NK-92 (cell line): ENCODE data around the gene UNC80.

Source experiments
- DNase-seq: peaks from one replicate; lab custom pipeline; 2025; ENCODE audit not compliant: unreplicated experiment; lab: John Stamatoyannopoulos, UW

The UNC80 gene

DNA sequence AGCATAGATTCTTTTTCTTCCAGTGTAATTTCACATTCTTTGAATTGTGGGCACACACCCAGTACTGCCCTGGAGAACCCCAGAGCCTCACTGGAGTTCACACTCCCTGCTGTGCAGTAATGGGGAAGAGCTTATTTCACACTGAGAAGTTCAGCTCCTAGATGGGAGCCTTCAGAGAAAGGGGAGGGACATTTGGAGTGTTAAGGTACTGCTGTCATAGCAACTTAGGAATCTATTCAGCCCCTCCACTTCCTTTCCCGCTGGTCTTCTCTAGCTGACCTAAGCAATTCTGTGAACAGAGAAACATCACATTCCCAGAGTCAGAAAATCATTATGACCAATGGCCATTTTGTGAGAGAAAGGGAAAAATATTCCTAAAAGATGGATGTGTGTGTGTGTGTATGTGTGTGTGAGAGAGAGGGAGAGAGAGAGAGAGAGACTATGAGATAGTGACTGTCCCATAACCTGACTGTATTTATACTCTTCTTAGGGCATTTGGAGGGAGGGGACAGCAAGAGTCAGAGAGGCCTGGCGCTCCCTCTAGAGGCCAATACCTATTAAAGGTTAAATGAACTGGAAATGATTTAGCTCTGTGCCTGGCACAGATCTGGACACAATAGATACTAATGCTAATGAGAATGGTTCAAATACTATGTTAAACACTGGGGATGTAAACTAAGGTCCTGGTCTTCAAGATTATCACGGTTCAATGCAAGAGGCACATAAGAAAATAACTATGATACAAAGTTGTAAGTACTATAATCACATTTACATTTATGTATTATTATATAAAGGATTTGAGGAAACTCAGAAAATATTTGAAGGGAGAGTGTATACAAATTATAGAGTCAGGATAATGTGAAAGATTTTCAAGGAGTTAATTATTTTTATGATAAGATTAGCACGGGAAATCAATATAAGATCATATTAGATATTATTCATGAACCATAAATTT, 189.3 kb downstream of the UNC80 start:
- no peak for DNase-seq

DNA sequence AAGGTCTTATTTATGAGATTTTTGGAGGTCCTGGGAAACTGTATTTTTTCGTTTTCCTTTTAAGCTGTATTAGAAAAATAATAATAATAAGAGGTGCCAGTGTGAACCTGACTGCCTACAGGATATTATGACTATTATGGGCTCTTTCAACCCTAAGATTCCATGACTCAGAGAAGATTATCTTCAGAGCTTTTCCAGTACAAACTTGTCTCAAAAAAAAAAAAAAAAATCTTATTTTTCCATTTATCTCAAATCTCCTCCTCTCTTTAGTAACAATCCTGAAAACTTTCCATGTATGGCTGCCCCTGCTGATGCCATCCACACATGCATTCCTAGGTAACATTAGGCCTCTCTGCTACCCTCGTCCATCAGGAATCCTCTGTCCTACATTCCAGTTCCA, 194.1 kb downstream of the UNC80 start:
- no peak for DNase-seq

DNA sequence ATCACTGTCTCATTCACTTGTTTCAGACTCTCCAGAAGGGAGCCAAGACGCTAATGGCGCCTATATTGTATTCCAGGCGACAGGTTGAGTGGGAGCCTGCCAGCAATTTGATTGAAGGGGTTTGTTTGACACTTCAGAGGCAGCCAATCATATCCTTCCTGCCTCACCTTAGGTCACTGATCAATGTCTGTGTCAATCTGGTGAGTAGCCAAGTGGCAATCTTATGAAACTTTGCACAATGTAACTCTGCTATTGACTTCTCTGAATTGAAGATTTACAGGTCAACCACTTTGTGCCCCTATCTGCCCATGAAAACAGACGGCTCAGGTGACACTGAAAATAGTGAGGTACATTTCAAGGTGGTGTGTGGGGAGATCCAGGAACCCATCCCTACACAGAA, 198.1 kb downstream of the UNC80 start:
- DNase-seq = no peak

DNA sequence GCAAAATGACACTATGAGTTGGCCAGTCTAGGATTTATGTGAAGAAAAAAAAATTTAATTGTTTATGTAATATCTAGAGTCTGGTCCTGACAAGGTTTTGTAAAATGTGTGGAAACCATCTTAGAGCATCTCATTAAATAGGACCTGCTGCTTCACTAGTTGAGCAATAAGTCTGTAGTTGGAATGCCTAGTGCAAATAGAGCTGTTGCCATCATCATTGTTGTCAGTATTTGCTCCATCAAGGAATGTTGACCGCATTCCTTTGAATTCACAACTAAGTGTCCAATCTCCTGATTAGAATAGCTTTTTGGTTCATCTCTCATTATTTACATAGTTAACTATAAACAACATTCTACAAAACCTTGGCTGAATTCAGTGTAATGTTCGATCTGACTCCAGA, 198.6 kb downstream of the UNC80 start:
- no peak for DNase-seq

DNA sequence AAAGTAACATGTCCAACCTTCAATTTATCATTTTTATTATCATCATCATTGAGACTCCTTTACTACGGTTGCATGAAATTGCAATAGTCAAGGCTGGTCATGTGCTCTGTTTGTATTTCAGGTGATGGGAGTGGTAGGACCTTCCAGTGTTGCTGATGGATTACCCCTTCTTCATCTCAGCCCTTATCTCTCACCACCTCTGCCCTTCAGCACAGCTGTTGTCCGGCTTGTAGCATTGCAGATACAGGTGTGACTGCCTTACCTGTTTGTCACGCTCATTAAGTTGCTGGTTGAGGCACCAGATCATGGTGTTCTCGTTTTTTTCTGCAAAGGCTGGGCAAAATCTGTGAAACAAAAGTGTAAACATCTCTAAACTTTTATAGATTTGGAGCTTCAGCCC, 199.1 kb downstream of the UNC80 start:
- DNase-seq = no peak

DNA sequence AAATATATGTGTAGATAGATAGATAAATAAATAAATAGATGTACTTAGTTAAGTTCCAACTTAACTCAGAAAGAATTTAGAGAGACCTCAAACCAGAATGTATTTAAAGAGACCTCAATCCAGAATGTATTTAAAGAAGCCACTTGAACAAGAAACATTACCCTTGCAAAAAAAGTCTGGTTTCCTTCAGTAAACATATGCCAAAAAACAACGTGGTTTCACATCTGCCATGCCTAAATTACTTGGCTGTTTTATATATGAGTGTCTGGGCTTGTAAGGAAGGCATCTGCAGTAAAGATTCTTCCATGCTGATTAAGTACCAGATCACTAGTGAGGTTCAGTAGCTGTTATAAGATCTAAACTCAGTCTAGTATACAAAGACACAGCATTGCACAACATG, 201.7 kb downstream of the UNC80 start:
- DNase-seq = no peak

DNA sequence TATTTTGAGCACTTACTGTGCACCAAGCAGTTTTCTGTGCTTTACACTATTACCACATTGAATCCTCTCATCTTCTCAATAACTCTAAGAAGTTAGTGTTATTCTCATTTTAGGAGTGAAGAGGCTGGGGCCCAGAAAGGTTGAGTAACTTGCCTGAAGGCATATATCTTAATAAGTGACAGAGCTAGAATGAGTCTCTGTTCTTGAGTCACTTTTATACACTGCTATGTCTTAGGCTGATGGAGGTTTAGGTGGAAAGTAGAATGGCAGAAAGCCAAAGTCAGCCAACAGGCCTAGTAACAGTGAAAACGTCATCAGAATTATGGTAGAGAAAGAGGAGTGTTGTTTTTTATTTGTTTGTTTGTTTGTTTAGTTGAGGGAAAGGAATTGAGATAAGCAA, 202.9 kb downstream of the UNC80 start:
- DNase-seq = no peak

DNA sequence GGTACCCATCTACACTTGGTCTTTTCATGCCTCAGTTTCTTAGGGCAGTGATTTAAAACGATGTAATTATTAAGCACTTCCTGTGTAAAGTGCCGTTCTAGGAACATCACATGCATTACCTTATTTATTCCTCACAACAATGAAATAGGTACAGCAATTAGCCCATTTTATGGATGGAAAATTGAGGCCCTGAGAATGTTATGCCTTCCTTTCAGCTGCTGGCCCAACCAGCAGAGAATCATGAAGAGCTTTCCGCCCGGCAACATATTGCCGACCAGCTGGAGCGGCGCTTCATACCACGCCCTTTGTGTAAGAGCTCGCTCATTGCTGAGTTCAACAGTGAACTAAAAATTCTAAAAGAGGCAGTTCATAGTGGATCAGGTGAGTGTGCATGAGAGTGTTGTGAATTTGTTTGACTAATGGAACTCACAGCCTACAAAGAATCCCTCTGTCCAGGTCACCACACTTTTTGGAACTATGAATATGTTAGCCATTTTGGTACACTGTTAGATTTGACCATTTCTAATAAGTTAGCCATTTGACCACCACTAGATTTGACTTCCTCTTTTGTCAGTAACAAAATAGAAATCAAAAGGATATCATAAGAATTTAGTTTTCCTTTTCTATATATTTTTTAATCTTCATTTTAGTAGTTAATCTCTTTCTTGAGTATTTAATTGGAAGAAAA, 205.2 kb downstream of the UNC80 start:
- DNase-seq = no peak

DNA sequence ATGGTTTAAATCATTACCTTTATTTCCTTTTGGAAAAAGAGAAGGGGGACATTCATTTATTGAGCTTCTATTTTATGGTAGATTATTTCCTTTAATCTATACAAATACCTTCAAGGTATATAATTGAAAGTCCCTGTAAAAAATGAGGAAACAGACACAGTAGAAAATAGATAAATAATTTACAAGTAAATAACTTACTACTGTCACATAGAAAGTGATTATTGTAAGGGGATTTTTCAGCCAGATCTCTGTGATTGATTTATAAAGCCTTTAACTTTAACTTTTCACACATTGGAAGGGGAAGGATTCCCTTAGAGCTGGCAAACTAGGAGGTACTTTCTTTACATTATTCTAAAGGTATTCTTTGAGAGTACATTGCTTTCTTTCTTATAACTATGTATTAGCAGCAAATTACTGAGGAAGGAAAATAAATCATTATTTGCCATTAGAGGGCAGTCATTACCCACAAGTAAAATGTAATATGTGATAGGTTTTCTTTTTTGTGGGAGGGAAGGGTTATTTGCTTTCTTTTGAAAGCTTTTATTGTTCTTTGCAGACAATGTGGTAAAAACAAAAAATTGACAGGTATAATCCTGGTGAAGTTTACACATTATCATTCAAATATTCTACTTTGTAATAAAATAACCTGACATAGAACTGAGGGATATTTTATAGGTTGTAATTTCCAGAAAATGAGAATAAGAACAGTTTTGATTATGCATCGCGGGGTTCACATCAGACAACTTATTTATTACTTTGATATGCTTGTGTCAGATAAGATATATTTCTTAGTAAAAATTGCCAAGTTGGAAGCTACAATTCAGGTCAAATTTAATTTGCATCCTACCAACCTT, 206.0 kb downstream of the UNC80 start:
- DNase-seq = no peak

DNA sequence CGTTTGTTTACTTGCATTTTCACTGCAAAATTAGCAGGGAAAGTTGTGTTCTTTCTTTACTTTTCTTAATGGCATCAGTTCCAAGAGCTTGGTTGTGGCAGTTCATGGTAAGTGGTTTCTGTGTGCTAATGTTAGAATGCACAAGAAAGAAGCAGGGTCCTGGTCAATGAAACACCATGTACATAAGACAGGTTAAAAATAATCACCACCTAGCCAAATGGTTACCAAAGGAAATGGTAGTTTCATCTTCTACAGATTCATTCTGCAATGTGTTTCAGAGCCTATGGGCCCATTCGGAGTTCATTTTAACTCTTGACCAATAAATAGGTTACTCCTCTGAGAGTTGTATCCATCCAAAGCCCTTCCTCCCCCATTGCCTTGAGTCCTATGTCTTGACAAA, 212.7 kb downstream of the UNC80 start:
- no peak for DNase-seq

DNA sequence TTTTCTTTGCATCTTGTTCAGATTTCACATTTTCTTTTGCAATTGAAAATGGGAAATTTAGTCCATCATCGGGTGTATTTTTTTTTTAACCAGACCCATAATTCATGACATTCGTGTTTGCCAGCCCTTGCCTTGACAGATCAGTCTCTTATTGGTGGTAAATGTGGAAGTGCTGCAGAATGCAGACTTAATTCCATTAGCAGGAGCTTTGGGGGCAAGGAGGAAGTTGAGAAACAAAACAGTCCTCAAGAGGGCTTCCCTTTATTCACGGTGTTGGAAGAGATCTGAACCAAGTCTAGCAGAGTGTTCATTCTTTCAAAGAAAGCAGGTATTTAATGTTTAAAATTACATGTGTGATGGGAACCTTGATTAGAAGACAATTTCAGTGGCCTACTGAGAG, 214.2 kb downstream of the UNC80 start:
- DNase-seq = no peak

DNA sequence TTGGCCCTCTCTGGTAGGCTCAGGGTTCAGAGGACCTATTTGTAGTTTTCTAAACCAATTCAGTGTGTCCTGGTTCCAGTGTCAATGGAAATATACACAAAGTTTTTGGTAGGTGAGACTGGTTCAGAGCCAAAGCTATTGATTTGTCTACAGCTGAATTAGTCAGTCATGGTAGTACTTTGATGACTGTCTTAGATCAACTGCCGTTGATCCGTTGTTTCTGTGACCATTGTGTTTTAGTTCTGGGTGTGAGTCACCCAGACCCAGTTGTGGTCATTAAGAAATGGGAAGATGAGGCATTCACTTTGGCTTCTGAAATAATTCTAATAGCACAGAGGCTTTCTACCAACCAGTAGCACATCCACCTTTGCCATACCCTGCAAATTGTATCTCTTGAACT, 214.8 kb downstream of the UNC80 start:
- no peak for DNase-seq

DNA sequence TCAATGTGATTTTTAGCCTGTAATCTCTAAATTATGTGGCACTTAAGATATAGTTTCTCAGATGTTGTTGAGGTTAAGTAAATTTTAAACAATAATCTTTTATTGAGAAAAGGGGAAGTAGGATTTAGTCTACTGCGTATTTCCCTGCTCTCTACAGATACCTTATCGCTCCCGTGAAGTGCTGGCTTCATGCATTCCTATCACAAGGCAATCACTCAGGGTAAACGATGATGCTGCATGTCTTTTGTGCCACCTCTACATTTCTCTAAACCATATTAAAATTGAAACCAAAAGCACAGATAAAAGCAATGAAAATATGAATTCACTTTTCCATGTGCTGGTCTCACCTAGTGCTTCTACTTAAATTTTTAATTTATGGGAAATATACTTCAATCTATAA, 216.4 kb downstream of the UNC80 start:
- no peak for DNase-seq

DNA sequence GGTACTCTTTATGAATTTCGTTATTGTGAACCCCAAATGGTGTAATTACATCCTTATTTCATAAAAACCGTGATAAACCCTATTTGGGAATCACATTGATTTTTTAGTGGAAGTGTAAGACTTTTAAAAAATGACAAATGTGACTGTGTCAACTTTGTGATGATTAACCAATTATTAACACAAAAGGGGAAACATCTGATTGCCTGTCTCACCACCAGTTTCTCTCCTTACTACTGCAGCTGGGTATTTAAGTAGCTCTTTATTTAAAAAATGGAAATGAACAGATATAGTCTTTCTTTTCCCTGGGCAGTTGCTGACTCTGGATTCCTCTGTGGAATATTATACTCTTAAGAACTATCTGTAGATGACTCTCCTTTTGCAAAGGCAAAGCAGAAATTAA, 219.2 kb downstream of the UNC80 start:
- no peak for DNase-seq

DNA sequence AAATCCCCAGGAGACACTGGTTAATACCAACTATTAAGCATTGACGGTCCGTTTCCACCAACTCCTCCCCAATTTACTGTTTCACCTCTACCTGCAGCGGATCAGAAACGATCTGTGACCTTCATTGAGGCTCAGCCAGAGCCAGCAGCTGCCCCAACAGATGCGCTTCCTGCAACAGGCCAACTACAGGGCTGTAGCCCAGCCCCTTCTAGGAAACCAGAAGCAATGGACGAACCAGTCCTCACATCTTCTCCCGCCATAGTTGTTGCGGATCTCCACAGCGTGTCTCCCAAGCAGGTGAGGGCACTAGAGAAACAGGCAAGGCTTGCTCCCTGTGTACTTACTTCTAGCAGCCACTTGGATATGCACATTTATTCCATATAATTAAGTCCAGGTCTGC, 222.3 kb downstream of the UNC80 start:
- DNase-seq = no peak

DNA sequence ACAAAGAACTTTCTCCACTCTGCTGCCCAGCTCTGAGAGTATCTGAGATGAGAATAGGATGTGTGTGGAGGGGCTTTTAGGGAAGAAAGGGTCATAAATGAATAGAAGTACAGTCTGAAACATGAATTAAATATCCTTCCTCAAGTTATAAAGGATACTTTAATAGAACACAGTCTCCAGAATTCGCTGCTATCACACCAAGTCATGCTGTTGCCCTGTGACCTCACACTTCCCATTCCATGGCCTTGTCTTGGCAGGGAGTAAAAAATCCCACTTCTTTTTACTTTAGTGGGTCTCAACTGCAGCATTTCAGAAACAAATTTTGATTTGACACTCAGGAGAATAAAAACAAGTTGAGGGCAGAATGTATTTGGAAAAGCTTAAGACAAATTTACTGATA, 227.0 kb downstream of the UNC80 start:
- no peak for DNase-seq

DNA sequence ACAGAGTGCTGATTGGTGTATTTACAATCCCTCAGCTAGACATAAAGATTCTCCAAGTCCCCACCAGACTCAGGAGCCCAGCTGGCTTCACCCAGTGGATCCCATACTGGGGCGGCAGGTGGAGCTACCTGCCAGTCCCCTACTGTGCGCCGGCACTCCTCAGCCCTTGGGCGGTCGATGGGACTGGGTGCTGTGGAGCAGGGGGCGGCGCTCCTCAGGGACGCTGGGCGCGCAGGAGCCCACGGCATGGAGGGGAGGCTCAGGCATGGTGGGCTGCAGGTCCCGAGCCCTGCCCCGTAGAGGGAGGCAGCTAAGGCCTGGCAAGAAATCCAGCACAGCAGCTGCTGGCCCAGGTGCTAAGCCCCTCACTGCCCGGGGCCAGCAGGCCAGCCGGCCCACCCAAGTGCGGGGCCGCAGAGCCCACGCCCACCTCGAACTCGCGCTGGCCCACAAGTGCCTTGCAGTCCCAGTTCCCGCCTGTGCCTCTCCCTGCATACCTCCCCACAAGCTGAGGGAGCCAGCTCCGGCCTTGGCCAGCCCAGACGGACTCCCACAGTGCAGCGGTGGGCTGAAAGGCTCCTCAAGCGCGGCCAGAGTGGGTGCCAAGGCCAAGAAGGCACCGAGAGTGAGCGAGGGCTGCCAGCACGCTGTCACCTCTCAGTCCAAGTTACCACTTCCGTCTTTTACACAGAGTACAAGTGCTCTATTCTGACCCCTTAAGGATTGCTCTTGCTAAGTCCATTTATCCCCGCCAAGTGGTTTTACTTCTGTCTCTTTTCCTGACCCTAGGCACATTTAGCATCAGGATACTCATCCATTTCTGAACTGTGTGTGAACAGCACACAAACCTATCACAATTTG, 229.1 kb downstream of the UNC80 start:
- no peak for DNase-seq

DNA sequence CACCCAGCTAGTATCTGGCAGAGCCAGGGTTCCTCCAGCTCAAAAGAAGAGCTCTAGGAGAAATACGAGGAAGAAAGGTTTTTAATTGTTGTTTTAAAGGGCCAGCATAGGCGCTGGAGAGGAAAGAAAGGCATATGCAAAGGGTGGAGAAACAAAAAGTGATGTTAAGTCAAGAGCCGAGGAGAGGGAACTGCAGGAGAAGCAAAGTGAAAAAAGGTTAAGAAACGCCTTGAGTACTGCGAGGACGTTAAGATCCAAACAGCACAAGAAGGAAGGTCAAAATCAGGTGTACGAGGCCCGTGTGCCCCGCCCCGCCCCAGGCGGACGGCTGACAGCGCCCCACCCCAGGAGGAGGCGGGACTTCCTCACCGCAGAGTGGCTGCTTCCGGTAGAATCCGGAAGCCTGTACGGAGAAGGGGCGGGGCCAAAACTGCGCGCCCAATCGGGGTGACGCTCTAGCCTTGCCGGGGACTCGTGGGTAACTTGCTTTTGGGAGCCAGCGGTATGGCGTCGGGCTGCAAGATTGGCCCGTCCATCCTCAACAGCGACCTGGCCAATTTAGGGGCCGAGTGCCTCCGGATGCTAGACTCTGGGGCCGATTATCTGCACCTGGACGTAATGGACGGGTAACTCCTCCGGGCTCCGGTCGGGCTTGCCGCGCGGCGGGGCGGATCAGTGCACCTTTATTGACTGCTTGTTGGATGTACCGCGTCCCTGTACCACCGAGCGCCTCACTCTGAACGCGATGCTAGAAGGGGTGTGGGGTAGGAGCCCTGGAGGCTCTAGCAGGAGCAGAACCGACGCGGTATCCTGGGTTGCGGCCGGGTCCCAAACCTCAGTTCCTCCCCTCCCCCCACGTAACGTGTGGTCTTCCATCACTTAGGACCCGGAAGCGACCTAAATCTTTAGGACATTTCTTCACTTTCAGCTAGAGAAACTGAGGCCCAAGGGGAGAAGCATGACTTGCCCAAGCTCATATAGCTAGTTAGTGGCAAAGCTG, 230.8 kb downstream of the UNC80 start, which contains the start of gene RPE:
Gene RPE (plus strand): TSS at position 481 of the 1,000 bp plus-strand sequence. CDS start 24 bp downstream, at position 505.
- peak; percentile 68 for DNase-seq

DNA sequence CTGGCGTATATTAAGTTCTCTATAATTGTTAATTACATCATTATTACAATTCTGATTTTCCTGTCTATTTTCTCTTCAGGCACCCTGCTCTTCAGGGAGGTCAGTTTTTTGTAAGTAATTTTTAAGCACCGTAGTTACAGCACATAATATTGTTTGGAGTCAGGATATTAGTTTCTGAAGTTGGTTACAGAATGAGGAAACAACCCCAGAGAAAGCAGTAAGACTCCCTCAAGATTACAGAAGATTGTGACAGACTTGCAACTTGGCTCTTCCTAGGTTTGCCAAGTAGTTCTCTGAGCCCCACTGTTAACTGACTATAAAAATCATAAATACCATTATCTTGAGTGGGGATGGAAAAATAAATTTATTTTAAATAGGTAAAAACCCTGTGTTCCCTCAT, 231.7 kb downstream of the UNC80 start:
- DNase-seq = no peak
